Measurements from ENCODE around the gene CD96.

CD96 gene

DNA sequence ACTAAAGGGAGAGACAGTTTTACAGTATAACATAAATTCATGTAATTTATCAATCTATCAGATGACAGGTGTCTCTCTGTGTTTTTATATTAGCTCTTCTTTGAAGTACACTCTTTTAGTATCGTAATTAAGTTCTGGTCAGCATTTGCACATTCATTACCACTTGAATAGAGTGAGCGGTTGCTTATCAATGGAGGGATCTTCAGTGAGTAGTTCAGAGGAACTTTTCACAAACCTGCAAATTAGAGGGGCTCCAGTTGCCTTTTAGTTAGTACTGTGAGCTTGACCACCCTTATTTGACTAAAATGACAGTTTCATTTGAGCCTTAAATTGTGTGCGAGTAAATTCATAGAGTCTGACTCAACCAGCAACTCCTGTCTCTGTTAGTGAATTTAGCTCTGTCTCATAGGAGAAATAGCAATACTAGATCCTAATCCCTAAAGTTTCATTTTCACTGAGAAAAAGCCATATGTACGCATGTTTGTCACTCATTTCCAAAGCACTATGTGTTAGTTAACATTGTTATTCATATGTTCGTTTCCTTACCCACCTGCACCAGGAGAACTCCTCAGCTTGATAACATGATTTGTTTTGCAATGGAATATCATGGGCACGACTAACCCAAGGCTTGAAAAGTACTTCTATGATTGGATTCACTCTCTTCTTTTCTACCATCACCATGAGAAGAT is 110.6 kb downstream of the CD96 start:
- ChIA-PET POLR2A (interaction anchor here (0.6 kb wide), 1 partner anchor 13 kb away, joined by 3 read pairs; no protein-coding TSS in a partner anchor), CTCF (interaction anchor here (1.4 to 2.2 kb wide), 3 partner anchors 12 to 74 kb away, joined by 7 to 9 read pairs (median 8); no protein-coding TSS in a partner anchor)
- TF ChIP-seq, protein P1, sequence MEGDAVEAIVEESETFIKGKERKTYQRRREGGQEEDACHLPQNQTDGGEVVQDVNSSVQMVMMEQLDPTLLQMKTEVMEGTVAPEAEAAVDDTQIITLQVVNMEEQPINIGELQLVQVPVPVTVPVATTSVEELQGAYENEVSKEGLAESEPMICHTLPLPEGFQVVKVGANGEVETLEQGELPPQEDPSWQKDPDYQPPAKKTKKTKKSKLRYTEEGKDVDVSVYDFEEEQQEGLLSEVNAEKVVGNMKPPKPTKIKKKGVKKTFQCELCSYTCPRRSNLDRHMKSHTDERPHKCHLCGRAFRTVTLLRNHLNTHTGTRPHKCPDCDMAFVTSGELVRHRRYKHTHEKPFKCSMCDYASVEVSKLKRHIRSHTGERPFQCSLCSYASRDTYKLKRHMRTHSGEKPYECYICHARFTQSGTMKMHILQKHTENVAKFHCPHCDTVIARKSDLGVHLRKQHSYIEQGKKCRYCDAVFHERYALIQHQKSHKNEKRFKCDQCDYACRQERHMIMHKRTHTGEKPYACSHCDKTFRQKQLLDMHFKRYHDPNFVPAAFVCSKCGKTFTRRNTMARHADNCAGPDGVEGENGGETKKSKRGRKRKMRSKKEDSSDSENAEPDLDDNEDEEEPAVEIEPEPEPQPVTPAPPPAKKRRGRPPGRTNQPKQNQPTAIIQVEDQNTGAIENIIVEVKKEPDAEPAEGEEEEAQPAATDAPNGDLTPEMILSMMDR (IDR thresholded peaks at IDR 0.05; ENCODE audit: insufficient read depth, low read length, missing control alignments), result no peak
- H3K4me3 ChIP-seq (ENCODE audit: low read depth, low read length), result no peak overlapping the region
- no peak for DNase-seq (ENCODE audit: low read depth, low spot score)

DNA sequence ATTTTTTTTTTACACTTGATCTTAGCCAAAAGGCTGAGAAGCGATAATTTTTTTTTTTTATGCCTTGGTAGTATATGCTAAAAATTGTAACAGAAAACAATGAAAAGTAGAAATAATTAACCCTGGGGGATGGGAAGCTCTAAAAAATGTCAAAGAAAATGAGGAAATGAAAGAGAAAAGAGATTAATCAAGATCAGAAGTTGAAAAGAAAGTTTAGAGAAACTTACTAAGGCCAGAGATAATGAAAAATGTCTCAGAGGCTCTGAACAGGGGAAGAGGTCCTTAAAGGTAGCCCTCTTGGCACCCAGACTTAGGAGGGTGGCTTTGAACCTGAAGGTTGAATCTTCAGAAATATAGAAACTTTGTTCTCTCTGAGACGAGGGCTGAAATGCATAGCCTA is 111.8 kb downstream of the CD96 start:
- H3K4me3 ChIP-seq (ENCODE audit: low read depth, low read length), result no peak overlapping the region
- CTCF ChIA-PET, result interaction anchor here (1.0 to 2.2 kb wide), 4 partner anchors 13 to 75 kb away, joined by 4 to 9 read pairs (median 6); no protein-coding TSS in a partner anchor
- TF ChIP-seq, protein P1 (IDR thresholded peaks at IDR 0.05; ENCODE audit: insufficient read depth, low read length, missing control alignments), result no peak
- POLR2A ChIA-PET, result no interaction called here
- DNase-seq (ENCODE audit: low read depth, low spot score), result no peak

DNA sequence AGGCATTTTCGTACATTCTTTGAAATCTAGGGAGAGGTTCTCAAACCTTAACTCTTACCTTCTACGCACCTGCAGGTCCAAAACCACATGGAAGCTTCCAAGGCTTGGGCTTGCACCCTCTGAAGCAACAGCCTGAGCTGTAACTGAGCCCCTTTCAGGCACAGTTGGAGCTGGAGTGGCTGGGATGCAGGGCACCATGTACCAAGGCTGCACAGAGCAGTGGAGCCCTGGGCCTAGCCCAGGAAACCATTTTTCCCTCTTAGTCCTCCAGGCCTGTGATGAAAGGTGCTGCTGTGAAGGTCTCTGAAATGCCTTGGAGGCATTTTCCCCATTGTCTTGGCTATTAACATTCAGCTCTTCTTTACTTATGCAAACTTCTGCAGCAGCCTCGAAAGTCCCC is 120.0 kb downstream of the CD96 start:
- DNase-seq (ENCODE audit: low read depth, low spot score), result no peak
- TF ChIP-seq, protein P1 (IDR thresholded peaks at IDR 0.05; ENCODE audit: insufficient read depth, low read length, missing control alignments), result no peak
- ChIA-PET POLR2A (no interaction called here), CTCF (interaction anchor here (0.9 kb wide), 1 partner anchor 52 kb away, joined by 3 read pairs; no protein-coding TSS in a partner anchor)
- H3K4me3 ChIP-seq (ENCODE audit: low read depth, low read length), result no peak overlapping the region

DNA sequence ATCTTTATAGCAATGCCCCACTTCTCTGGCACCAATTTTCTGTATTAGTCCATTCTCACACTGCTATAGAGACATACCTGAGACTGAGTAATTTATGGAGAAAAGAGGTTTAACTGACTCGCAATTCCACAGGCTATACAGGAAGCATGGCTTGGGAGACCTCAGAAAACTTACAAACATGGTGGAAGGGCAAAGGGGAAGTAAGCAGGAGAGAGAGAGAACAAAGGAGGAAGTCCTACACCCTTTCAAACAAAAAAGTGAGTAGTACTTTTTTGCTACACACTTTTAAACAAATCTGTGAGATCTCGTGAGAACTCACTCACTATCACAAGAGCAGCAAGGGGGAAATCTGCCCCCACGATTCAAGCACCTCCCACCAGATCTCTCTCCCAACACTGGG is 120.9 kb downstream of the CD96 start:
- no peak overlapping the region for H3K4me3 ChIP-seq (ENCODE audit: low read depth, low read length)
- DNase-seq (ENCODE audit: low read depth, low spot score), result no peak
- POLR2A ChIA-PET, result no interaction called here
- CTCF ChIA-PET, result no interaction called here
- TF ChIP-seq, protein P1 (IDR thresholded peaks at IDR 0.05; ENCODE audit: insufficient read depth, low read length, missing control alignments), result no peak

DNA sequence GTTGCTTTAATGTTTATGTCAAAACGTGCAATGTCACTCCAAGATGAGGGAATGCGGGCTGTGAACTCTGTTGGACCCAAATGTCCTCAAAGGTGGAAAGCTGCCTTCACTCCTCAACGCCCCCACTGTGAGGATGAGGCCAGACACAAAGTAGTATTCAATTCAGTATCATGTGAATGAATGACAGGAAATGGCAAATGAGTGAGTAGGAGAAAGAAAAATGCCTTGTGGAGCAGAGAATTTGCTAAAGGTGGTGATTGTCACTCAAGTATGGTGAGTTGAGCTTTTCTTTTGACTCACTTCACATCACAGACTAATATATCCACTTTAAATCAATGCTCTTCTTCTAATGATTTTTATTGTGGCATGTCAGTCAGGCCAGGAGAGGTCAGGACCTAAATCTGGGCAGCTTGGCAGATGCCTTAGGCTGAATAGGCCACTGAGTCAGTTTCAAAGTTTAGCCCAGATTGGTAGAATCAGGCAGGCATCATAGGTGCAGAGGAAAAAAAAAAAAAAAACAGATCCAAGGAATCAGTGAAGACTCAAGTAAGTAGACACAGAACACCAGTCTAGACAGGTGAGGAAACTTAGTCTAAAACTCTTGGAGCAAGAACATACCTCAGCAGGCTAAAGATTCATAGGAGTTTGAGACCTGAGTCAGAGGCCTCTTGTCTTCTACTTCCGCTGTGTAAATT is 124.2 kb downstream of the CD96 start:
- ChIA-PET CTCF (interaction anchor here (0.6 to 7.9 kb wide), 12 partner anchors 11 to 377 kb away, joined by 3 to 85 read pairs (median 5); no protein-coding TSS in a partner anchor), POLR2A (interaction anchor here (1.0 kb wide), 1 partner anchor 14 kb away, joined by 3 read pairs; no protein-coding TSS in a partner anchor)
- TF ChIP-seq, protein P1 (IDR thresholded peaks at IDR 0.05; ENCODE audit: insufficient read depth, low read length, missing control alignments), result no peak
- H3K4me3 ChIP-seq (ENCODE audit: low read depth, low read length), result no peak overlapping the region
- DNase-seq (ENCODE audit: low read depth, low spot score), result no peak

DNA sequence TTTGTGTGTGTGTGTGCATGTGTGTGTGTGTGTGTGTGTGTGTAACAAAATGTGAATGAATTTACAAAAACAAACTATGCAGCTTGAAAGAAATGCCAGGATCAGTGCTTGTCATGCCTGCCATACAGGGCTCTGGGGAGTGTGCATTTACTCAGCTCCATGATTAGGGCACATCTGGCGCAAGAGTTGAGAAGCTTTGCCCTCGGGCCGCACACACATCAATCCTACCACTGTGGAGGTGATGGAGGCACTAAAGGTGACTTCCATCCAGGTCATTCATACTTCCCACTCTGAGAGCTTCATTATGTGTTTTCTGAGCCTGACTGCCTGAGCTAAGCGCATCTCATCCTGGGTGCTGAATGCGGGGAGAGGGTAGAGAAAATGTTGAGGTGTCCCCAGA is 125.2 kb downstream of the CD96 start:
- ChIA-PET POLR2A (no interaction called here), CTCF (interaction anchor here (0.8 to 7.9 kb wide), 14 partner anchors 10 to 346 kb away, joined by 3 to 85 read pairs (median 6); no protein-coding TSS in a partner anchor)
- no peak overlapping the region for H3K4me3 ChIP-seq (ENCODE audit: low read depth, low read length)
- DNase-seq (ENCODE audit: low read depth, low spot score), result no peak
- TF ChIP-seq, protein P1 (IDR thresholded peaks at IDR 0.05; ENCODE audit: insufficient read depth, low read length, missing control alignments), result no peak
